HT1080 (cell line): ENCODE measurements around the gene LCA5L. TPM values are rescaled to one million over a fixed set of nuclear protein-coding genes. Genes with fewer than 3 reads are reported as not detected.
"Not testable (repeated sequence)": the region's sequence is repeated elsewhere in the genome, so short reads cannot be mapped to it uniquely, and the experiment has no call there.

Source experiments
- DNase-seq: peaks from one replicate; pipeline ENCODE4 v3.0.0-alpha.2; 2015; ENCODE audit warnings: low read depth
- total RNA-seq: library from RNA; depleted of rRNA; stranded (reverse); fragments of >200 nt; shearing (Covaris generic); gene quantifications from 2 replicates; pipeline ENCODE4 v1.2.3, GENCODE V29; 2014

Gene LCA5L
- total RNA-seq, 1 experiment from 2014 or later: 0.03 TPM

- peak; percentile 20 for DNase-seq
Measured at GRCh38 chr21:39452207-39452969, 6.8 kb upstream of the LCA5L start.

- no peak for DNase-seq
Measured at GRCh38 chr21:39451332-39452206, 6.0 kb upstream of the LCA5L start, which contains the start of gene SH3BGR. Gene SH3BGR, plus strand, starts transcription at chr21:39451970. Its CDS starts 127 bp downstream, at chr21:39452097.

- no peak for DNase-seq
Measured at GRCh38 chr21:39447264-39447663, 1.7 kb upstream of the LCA5L start.

GRCh38 chr21:39444421-39445180 is 977 bp downstream of the LCA5L start:
- DNase-seq: no peak

GRCh38 chr21:39441502-39442475 is 3.8 kb downstream of the LCA5L start:
- DNase-seq: peak; percentile 20

GRCh38 chr21:39439232-39439631 is 6.3 kb downstream of the LCA5L start:
- DNase-seq: no peak

- DNase-seq: no peak
Measured at GRCh38 chr21:39434950-39435349, 10.6 kb downstream of the LCA5L start.

- no peak for DNase-seq
Measured at GRCh38 chr21:39430954-39431353, 14.6 kb downstream of the LCA5L start.

GRCh38 chr21:39430457-39430856 is 15.1 kb downstream of the LCA5L start:
- DNase-seq: no peak

- no peak for DNase-seq
Measured at GRCh38 chr21:39430016-39430415, 15.6 kb downstream of the LCA5L start.

- no peak for DNase-seq
Measured at GRCh38 chr21:39429445-39429844, 16.1 kb downstream of the LCA5L start.

- DNase-seq: no peak
Measured at GRCh38 chr21:39422527-39423241, 22.9 kb downstream of the LCA5L start.

- not testable (repeated sequence) for DNase-seq
Measured at GRCh38 chr21:39419204-39419603, 26.4 kb downstream of the LCA5L start.

GRCh38 chr21:39406065-39406464 is 39.5 kb downstream of the LCA5L start:
- peak; percentile 76 for DNase-seq

- no peak for DNase-seq
Measured at GRCh38 chr21:39400173-39400572, 45.4 kb downstream of the LCA5L start.

- no peak for DNase-seq
Measured at GRCh38 chr21:39397646-39398385, 47.8 kb downstream of the LCA5L start.

GRCh38 chr21:39392981-39393380 is 52.6 kb downstream of the LCA5L start:
- DNase-seq: no peak

GRCh38 chr21:39390212-39390765 is 55.3 kb downstream of the LCA5L start:
- no peak for DNase-seq

- no peak for DNase-seq
Measured at GRCh38 chr21:39388811-39389155, 56.8 kb downstream of the LCA5L start.
